Keratinocyte (primary cell): Measurements from ENCODE around the gene KRTAP5-8.

Experiments
- EZH2 ChIP-seq: IDR thresholded peaks from one replicate; pipeline ENCODE4 v1.6.1; 2012; ENCODE audit warnings: inconsistent platforms, mild to moderate bottlenecking, low read length, moderate library complexity
- TF ChIP-seq, protein P1 (sequence below), 3 experiments: IDR thresholded peaks in 1 of 3; conservative IDR thresholded peaks in 1 of 3; optimal IDR thresholded peaks in 1 of 3; 2 replicates in 2 of 3; 3 replicates in 1 of 3; pipeline versions ENCODE3 to v1.5.1; 2011; ENCODE audit warnings: low read length in 3 of 3, mild to moderate bottlenecking in 3 of 3, moderate library complexity in 2 of 3, control low read depth in 1 of 3, inconsistent platforms in 1 of 3; ENCODE audit not compliant: insufficient read depth in 2 of 3; ENCODE audit errors: extremely low read depth in 1 of 3

- TF ChIP-seq EZH2 = no peak
- TF ChIP-seq, protein P1, sequence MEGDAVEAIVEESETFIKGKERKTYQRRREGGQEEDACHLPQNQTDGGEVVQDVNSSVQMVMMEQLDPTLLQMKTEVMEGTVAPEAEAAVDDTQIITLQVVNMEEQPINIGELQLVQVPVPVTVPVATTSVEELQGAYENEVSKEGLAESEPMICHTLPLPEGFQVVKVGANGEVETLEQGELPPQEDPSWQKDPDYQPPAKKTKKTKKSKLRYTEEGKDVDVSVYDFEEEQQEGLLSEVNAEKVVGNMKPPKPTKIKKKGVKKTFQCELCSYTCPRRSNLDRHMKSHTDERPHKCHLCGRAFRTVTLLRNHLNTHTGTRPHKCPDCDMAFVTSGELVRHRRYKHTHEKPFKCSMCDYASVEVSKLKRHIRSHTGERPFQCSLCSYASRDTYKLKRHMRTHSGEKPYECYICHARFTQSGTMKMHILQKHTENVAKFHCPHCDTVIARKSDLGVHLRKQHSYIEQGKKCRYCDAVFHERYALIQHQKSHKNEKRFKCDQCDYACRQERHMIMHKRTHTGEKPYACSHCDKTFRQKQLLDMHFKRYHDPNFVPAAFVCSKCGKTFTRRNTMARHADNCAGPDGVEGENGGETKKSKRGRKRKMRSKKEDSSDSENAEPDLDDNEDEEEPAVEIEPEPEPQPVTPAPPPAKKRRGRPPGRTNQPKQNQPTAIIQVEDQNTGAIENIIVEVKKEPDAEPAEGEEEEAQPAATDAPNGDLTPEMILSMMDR (optimal IDR thresholded peaks at IDR 0.05 in 1 of 3, IDR thresholded peaks at IDR 0.05 in 1 of 3, conservative IDR thresholded peaks at IDR 0.05 in 1 of 3; ENCODE audit: extremely low read depth in 1 of 3, insufficient read depth in 2 of 3, low read length in 3 of 3) = no peak
Measured at GRCh38 chr11:71525938-71526495, 11.8 kb upstream of the KRTAP5-8 start.
